Measurements from ENCODE around the gene ANXA2. TPM values are rescaled to one million over a fixed set of nuclear protein-coding genes. Genes with fewer than 3 reads are reported as not detected.

Gene ANXA2
- total and polyA plus RNA-seq, 4 donors: 62.7 to 138 (median 107) TPM

GRCh38 chr15:60374209-60374608, 23.6 kb downstream of the ANXA2 start:
- Histone ChIP-seq H3K27me3 (ENCODE audit: control insufficient read depth in 4 of 4, insufficient read depth in 4 of 4, low read length in 3 of 4) (no peaks in the 10 kb centered on the region), H3K9ac (ENCODE audit: low read depth in 1 of 2, low read length in 2 of 2) (no peak overlapping the region), H3K4me1 (ENCODE audit: control insufficient read depth in 4 of 4, insufficient read depth in 4 of 4, low read length in 3 of 4) (peaks cover 0 to 3% (median 0%) of the 10 kb centered on the region in 4 donors), H3K4me3 (ENCODE audit: low read depth in 1 of 3, low read length in 3 of 3) (no peak overlapping the region), H3K9me3 (ENCODE audit: control insufficient read depth in 4 of 4, low read length in 3 of 4) (no peaks in the 10 kb centered on the region), H3K36me3 (ENCODE audit: control insufficient read depth in 4 of 4, insufficient read depth in 3 of 4, low read depth in 1 of 4, low read length in 3 of 4) (peaks cover 0 to 7% (median 1%) of the 10 kb centered on the region in 4 donors), H3K27ac (ENCODE audit: low read depth in 1 of 2, low read length in 2 of 2) (no peak overlapping the region)
- WGBS: 91% methylated on average over 4 of the region's 4 CpGs
- TF ChIP-seq SP1 (IDR thresholded peaks at IDR 0.05): no peak
- no peak for TF ChIP-seq JUND (IDR thresholded peaks at IDR 0.05)
- TF ChIP-seq YY1 (IDR thresholded peaks at IDR 0.05): no peak
- no peak for TF ChIP-seq FOXA1 (IDR thresholded peaks at IDR 0.05)
- no peak for TF ChIP-seq RXRA (IDR thresholded peaks at IDR 0.05)
- no peak for TF ChIP-seq REST (IDR thresholded peaks at IDR 0.05)
- TF ChIP-seq MAX (IDR thresholded peaks at IDR 0.05): no peak
- TF ChIP-seq TAF1 (conservative IDR thresholded peaks at IDR 0.05): no peak
- no peak for TF ChIP-seq NR2F2 (IDR thresholded peaks at IDR 0.05)
- TF ChIP-seq HNF4G (IDR thresholded peaks at IDR 0.05): no peak
- no peak for TF ChIP-seq GABPA (IDR thresholded peaks at IDR 0.05 in 1 of 2, conservative IDR thresholded peaks at IDR 0.05 in 1 of 2)
- no peak for DNase-seq (ENCODE audit: low spot score)

- H3K4me3 ChIP-seq (ENCODE audit: low read depth in 1 of 3, low read length in 3 of 3): no peak overlapping the region
- TF ChIP-seq CTCF (IDR thresholded peaks at IDR 0.05; ENCODE audit: low read depth, low read length, missing input control): no peak
- no peak for TF ChIP-seq NR2F2 (IDR thresholded peaks at IDR 0.05)
- TF ChIP-seq FOXA1 (IDR thresholded peaks at IDR 0.05): no peak
- TF ChIP-seq YY1 (IDR thresholded peaks at IDR 0.05): no peak
- no peak for TF ChIP-seq HNF4G (IDR thresholded peaks at IDR 0.05)
- no peak for TF ChIP-seq GABPA (IDR thresholded peaks at IDR 0.05 in 1 of 2, conservative IDR thresholded peaks at IDR 0.05 in 1 of 2)
- TF ChIP-seq MAX (IDR thresholded peaks at IDR 0.05): no peak
- no peak for TF ChIP-seq REST (IDR thresholded peaks at IDR 0.05)
- no peak for TF ChIP-seq EGR1 (IDR thresholded peaks at IDR 0.05; ENCODE audit: low read depth in 2 of 2)
- peaks cover 0 to 3% (median 0%) of the 10 kb centered on the region in 4 donors for H3K4me1 ChIP-seq (ENCODE audit: control insufficient read depth in 4 of 4, insufficient read depth in 4 of 4, low read length in 3 of 4)
- H3K27me3 ChIP-seq (ENCODE audit: control insufficient read depth in 4 of 4, insufficient read depth in 4 of 4, low read length in 3 of 4): no peaks in the 10 kb centered on the region
- no peaks in the 10 kb centered on the region for H3K9me3 ChIP-seq (ENCODE audit: control insufficient read depth in 4 of 4, low read length in 3 of 4)
- DNase-seq (ENCODE audit: low spot score): no peak
- H3K9ac ChIP-seq (ENCODE audit: low read depth in 1 of 2, low read length in 2 of 2): no peak overlapping the region
- H3K27ac ChIP-seq (ENCODE audit: low read depth in 1 of 2, low read length in 2 of 2): no peak overlapping the region
- WGBS: 95% methylated on average over 2 of the region's 2 CpGs
- peaks cover 0 to 7% (median 1%) of the 10 kb centered on the region in 4 donors for H3K36me3 ChIP-seq (ENCODE audit: control insufficient read depth in 4 of 4, insufficient read depth in 3 of 4, low read depth in 1 of 4, low read length in 3 of 4)
Measured at GRCh38 chr15:60373745-60374144, 24.0 kb downstream of the ANXA2 start.

Measured in liver (tissue), 9 donors.